H9 (cell line): ENCODE data around the gene ARFIP1. TPM values are rescaled to one million over a fixed set of nuclear protein-coding genes. Genes with fewer than 3 reads are reported as not detected.

Source experiments
- DNase-seq: peaks from one replicate; pipeline ENCODE4 v3.0.0-alpha.2; 2017
- H2AFZ ChIP-seq: one replicate; pipeline ENCODE4 v1.6.1; 2013; ENCODE audit warnings: mild to moderate bottlenecking, low read length, control low read depth, moderate library complexity
- H2AK5ac ChIP-seq: 2 replicates; pipeline ENCODE4 v1.6.1; 2013; ENCODE audit warnings: low read length, control low read depth, mixed read lengths; ENCODE audit not compliant: insufficient read length
- H2BK120ac ChIP-seq: one replicate; pipeline ENCODE4 v1.6.1; 2013; ENCODE audit warnings: low read depth, mild to moderate bottlenecking, low read length, control low read depth, inconsistent platforms; ENCODE audit not compliant: poor library complexity, severe bottlenecking
- H2BK12ac ChIP-seq: 2 replicates; pipeline ENCODE4 v1.6.1; 2013; ENCODE audit warnings: low read length, control low read depth, mixed read lengths, low read depth; ENCODE audit not compliant: insufficient read length
- H2BK15ac ChIP-seq: 2 replicates; pipeline ENCODE4 v1.6.1; 2013; ENCODE audit warnings: low read depth, low read length, control low read depth
- H2BK20ac ChIP-seq: one replicate; pipeline ENCODE4 v1.6.1; 2013; ENCODE audit warnings: low read depth, mild to moderate bottlenecking, low read length, control low read depth, inconsistent platforms; ENCODE audit not compliant: poor library complexity, severe bottlenecking
- H2BK5ac ChIP-seq: 2 replicates; pipeline ENCODE4 v1.6.1; 2013; ENCODE audit warnings: low read length, control low read depth, mixed read lengths; ENCODE audit not compliant: insufficient read length
- H3K14ac ChIP-seq: 2 replicates; pipeline ENCODE4 v1.6.1; 2013; ENCODE audit warnings: low read length, control low read depth; ENCODE audit not compliant: insufficient read depth
- H3K18ac ChIP-seq: 2 replicates; pipeline ENCODE4 v1.6.1; 2013; ENCODE audit warnings: low read depth, mild to moderate bottlenecking, mixed read lengths, low read length, control low read depth; ENCODE audit not compliant: insufficient read length
- H3K23ac ChIP-seq: 2 replicates; pipeline ENCODE4 v1.6.1; 2013; ENCODE audit warnings: low read length, control low read depth, mixed read lengths, low read depth; ENCODE audit not compliant: insufficient read length
- H3K23me2 ChIP-seq: 2 replicates; pipeline ENCODE4 v1.6.1; 2013; ENCODE audit warnings: low read depth, mild to moderate bottlenecking, mixed read lengths, low read length, control low read depth; ENCODE audit not compliant: insufficient read length, poor library complexity, severe bottlenecking
- H3K27ac ChIP-seq: 2 replicates; pipeline ENCODE4 v1.5.1; 2013; ENCODE audit warnings: low read length, control low read depth, mixed read lengths, low read depth; ENCODE audit not compliant: insufficient read length
- H3K27me3 ChIP-seq: 2 replicates; pipeline ENCODE4 v1.6.1; 2013; ENCODE audit warnings: low read length, control low read depth, inconsistent platforms; ENCODE audit not compliant: insufficient read depth
- H3K4ac ChIP-seq: 2 replicates; pipeline ENCODE4 v1.6.1; 2013; ENCODE audit warnings: low read depth, mild to moderate bottlenecking, control low read depth, inconsistent platforms, low read length, moderate library complexity
- H3K4me1 ChIP-seq: 2 replicates; pipeline ENCODE4 v1.6.1; 2013; ENCODE audit warnings: low read length, control low read depth, inconsistent platforms; ENCODE audit not compliant: insufficient read depth
- H3K4me2 ChIP-seq: 2 replicates; pipeline ENCODE4 v1.6.1; 2013; ENCODE audit warnings: low read length, control low read depth, mixed read lengths; ENCODE audit not compliant: insufficient read length, insufficient read depth
- H3K56ac ChIP-seq: 2 replicates; pipeline ENCODE4 v1.6.1; 2013; ENCODE audit warnings: low read depth, mild to moderate bottlenecking, mixed read lengths, low read length, control low read depth; ENCODE audit not compliant: insufficient read length
- H3K79me1 ChIP-seq: 2 replicates; pipeline ENCODE4 v1.6.1; 2013; ENCODE audit warnings: low read depth, mild to moderate bottlenecking, moderate library complexity, low read length, control low read depth, inconsistent platforms; ENCODE audit not compliant: insufficient read depth, poor library complexity, severe bottlenecking
- H3K79me2 ChIP-seq: 2 replicates; pipeline ENCODE4 v1.6.1; 2013; ENCODE audit warnings: low read length, control low read depth, inconsistent platforms; ENCODE audit not compliant: insufficient read depth
- H3K9ac ChIP-seq: 2 replicates; pipeline ENCODE4 v1.6.1; 2013; ENCODE audit warnings: low read length, control low read depth, mixed read lengths; ENCODE audit not compliant: insufficient read length; ENCODE audit errors: extremely low read depth
- H3K9me3 ChIP-seq: one replicate; pipeline ENCODE4 v1.6.1; 2013; ENCODE audit warnings: low read depth, low read length, inconsistent platforms; ENCODE audit not compliant: control insufficient read depth
- H3T11ph ChIP-seq: one replicate; pipeline ENCODE4 v1.6.1; 2013; ENCODE audit warnings: mild to moderate bottlenecking, low read length, control low read depth, inconsistent platforms
- H4K20me1 ChIP-seq: one replicate; pipeline ENCODE4 v1.6.1; 2013; ENCODE audit not compliant: control insufficient read depth, insufficient read length, insufficient read depth
- H4K5ac ChIP-seq: 2 replicates; pipeline ENCODE4 v1.6.1; 2013; ENCODE audit warnings: low read depth, mild to moderate bottlenecking, mixed read lengths, low read length, control low read depth; ENCODE audit not compliant: insufficient read length
- H4K8ac ChIP-seq: replicated peaks from 2 replicates; pipeline ENCODE4 v1.6.1; 2013; ENCODE audit warnings: low read length, control low read depth, mixed read lengths, low read depth; ENCODE audit not compliant: insufficient read length
- H4K91ac ChIP-seq: 2 replicates; pipeline ENCODE4 v1.6.1; 2013; ENCODE audit warnings: low read depth, mild to moderate bottlenecking, moderate library complexity, mixed read lengths, low read length, control low read depth; ENCODE audit not compliant: insufficient read length
- H3K27ac Mint-ChIP-seq, 3 experiments: 2 replicates in 2 of 3; 3 replicates in 1 of 3; pipeline ENCODE4 v1.8.0; 2020 to 2021; ENCODE audit warnings: mixed read lengths in 3 of 3, mild to moderate bottlenecking in 1 of 3, moderate library complexity in 1 of 3
- H3K27me3 Mint-ChIP-seq: 2 replicates; pipeline ENCODE4 v1.8.0; 2021; ENCODE audit warnings: low read depth, mild to moderate bottlenecking, moderate library complexity, mixed read lengths
- H3K36me3 Mint-ChIP-seq, 3 experiments: 2 replicates in 2 of 3; 3 replicates in 1 of 3; pipeline ENCODE4 v1.8.0; 2020 to 2021; ENCODE audit warnings: low read depth in 3 of 3, mixed read lengths in 3 of 3; ENCODE audit not compliant: insufficient read depth in 1 of 3
- H3K4me1 Mint-ChIP-seq, 2 experiments: 2 replicates each; pipeline ENCODE4 v1.8.0; 2020; ENCODE audit warnings: mixed read lengths in 2 of 2
- H3K4me3 Mint-ChIP-seq, 2 experiments: 2 replicates in 1 of 2; 3 replicates in 1 of 2; pipeline ENCODE4 v1.8.0; 2020 to 2021; ENCODE audit warnings: mild to moderate bottlenecking in 2 of 2, mixed read lengths in 2 of 2, moderate library complexity in 1 of 2
- H3K9me3 Mint-ChIP-seq, 2 experiments: 2 replicates in 1 of 2; 3 replicates in 1 of 2; pipeline ENCODE4 v1.8.0; 2020; ENCODE audit warnings: mild to moderate bottlenecking in 2 of 2, mixed read lengths in 2 of 2, moderate library complexity in 1 of 2
- CTCF ChIP-seq: fragments of 200-600 bp; sonication (generic); conservative IDR thresholded peaks from 3 replicates; pipeline ENCODE4 v1.8.0; 2021; ENCODE audit warnings: antibody characterized with exemption, mild to moderate bottlenecking
- WGBS: extraction: QIAGEN DNeasy Blood & Tissue Kit; methylation state at CpG from one replicate; pipeline ENCODE4 v1.1.7; 2013; ENCODE audit warnings: missing lambda C conversion rate, low lambda C conversion rate, mixed read lengths; ENCODE audit not compliant: insufficient read length; ENCODE audit errors: extremely low coverage; 5-methylcytosine and 5-hydroxymethylcytosine counted together
- total RNA-seq: library from RNA; stranded (reverse); gene quantifications from 2 replicates; pipeline ENCODE4 v1.2.1, GENCODE V29; 2021

The ARFIP1 gene
- total RNA-seq, 1 experiment from 2014 or later = 30.8 TPM

- DNase-seq = no peak
- Histone ChIP-seq H4K20me1 (no peaks in the 10 kb centered on the region), H2BK15ac (no peak overlapping the region), H3K14ac (no peak overlapping the region), H3K56ac (no peak overlapping the region), H4K5ac (no peak overlapping the region), H3K23ac (no peak overlapping the region), H4K8ac (no peak overlapping the region), H3K79me1 (no peaks in the 10 kb centered on the region), H3K23me2 (no peaks in the 10 kb centered on the region), H4K91ac (no peak overlapping the region), H2BK12ac (no peak overlapping the region), H3K27me3 (no peaks in the 10 kb centered on the region), H3K27ac (no peak overlapping the region), H2BK5ac (no peak overlapping the region), H2BK20ac (no peak overlapping the region), H2AK5ac (no peak overlapping the region), H3K9me3 (no peaks in the 10 kb centered on the region), H2BK120ac (no peak overlapping the region), H2AFZ (no peak overlapping the region), H3K79me2 (no peaks in the 10 kb centered on the region), H3K4me2 (no peak overlapping the region), H3K4me1 (no peaks in the 10 kb centered on the region), H3K9ac (no peak overlapping the region), H3T11ph (no peak overlapping the region), H3K18ac (no peak overlapping the region), H3K4ac (no peak overlapping the region)
- WGBS = no CpG with 5 or more reads among the region's 2 CpGs
- Mint-ChIP-seq H3K36me3 (no peaks in the 10 kb centered on the region), H3K27me3 (no peaks in the 10 kb centered on the region), H3K4me3 (no peak overlapping the region), H3K9me3 (no peaks in the 10 kb centered on the region), H3K4me1 (peaks cover 3 to 4% of the 10 kb centered on the region in 2 experiments; a peak in 3 of 4 replicates), H3K27ac (no peak overlapping the region)
- TF ChIP-seq CTCF = no peak
Measured at GRCh38 chr4:152773339-152773738, 6.4 kb upstream of the ARFIP1 start.
